GM19438 (cell line): ENCODE measurements around the gene NFX1.
"Not testable (repeated sequence)": the region's sequence is repeated elsewhere in the genome, so short reads cannot be mapped to it uniquely, and the experiment has no call there.

Experiments used
- ATAC-seq: cut with Tn5 transposase; IDR thresholded peaks from one replicate; pipeline ENCODE4 v1.9.1; 2021; ENCODE audit warnings: low read depth; ENCODE audit not compliant: unreplicated experiment

NFX1 gene

GRCh38 chr9:33306037-33306436 lies 15.7 kb downstream of the NFX1 start:
- no peak for ATAC-seq

GRCh38 chr9:33307067-33307466 lies 16.8 kb downstream of the NFX1 start:
- ATAC-seq = no peak

GRCh38 chr9:33309903-33310302 lies 19.6 kb downstream of the NFX1 start:
- ATAC-seq = no peak

GRCh38 chr9:33310748-33311147 lies 20.4 kb downstream of the NFX1 start:
- ATAC-seq = no peak

GRCh38 chr9:33311953-33312352 lies 21.6 kb downstream of the NFX1 start:
- ATAC-seq = no peak

GRCh38 chr9:33315371-33315770 lies 25.1 kb downstream of the NFX1 start:
- no peak for ATAC-seq

GRCh38 chr9:33317136-33317535 lies 26.8 kb downstream of the NFX1 start:
- ATAC-seq = not testable (repeated sequence)

- no peak for ATAC-seq
These were observed 27.9 kb downstream of the NFX1 start for GRCh38 chr9:33318225-33318624.

- ATAC-seq = no peak
These were observed 28.5 kb downstream of the NFX1 start for GRCh38 chr9:33318781-33319180.

GRCh38 chr9:33320230-33320567 lies 29.9 kb downstream of the NFX1 start:
- ATAC-seq = no peak

GRCh38 chr9:33320568-33321261 lies 30.4 kb downstream of the NFX1 start:
- ATAC-seq = no peak

GRCh38 chr9:33329117-33329563 lies 38.8 kb downstream of the NFX1 start:
- no peak for ATAC-seq

GRCh38 chr9:33329979-33330378 lies 39.7 kb downstream of the NFX1 start:
- ATAC-seq = no peak

- no peak for ATAC-seq
These were observed 41.1 kb downstream of the NFX1 start for GRCh38 chr9:33331377-33331891.

- no peak for ATAC-seq
These were observed 41.7 kb downstream of the NFX1 start for GRCh38 chr9:33332011-33332410.

- ATAC-seq = not testable (repeated sequence)
These were observed 42.6 kb downstream of the NFX1 start for GRCh38 chr9:33332956-33333355.

GRCh38 chr9:33340186-33340585 lies 49.9 kb downstream of the NFX1 start:
- no peak for ATAC-seq

- no peak for ATAC-seq
These were observed 50.9 kb downstream of the NFX1 start for GRCh38 chr9:33341182-33341581.

GRCh38 chr9:33344145-33344544 lies 53.8 kb downstream of the NFX1 start:
- no peak for ATAC-seq

- ATAC-seq = no peak
These were observed 56.2 kb downstream of the NFX1 start for GRCh38 chr9:33346564-33346963.

GRCh38 chr9:33348998-33349397 lies 58.7 kb downstream of the NFX1 start:
- ATAC-seq = no peak

GRCh38 chr9:33349743-33350142 lies 59.4 kb downstream of the NFX1 start:
- no peak for ATAC-seq

GRCh38 chr9:33350310-33350709 lies 60.0 kb downstream of the NFX1 start:
- ATAC-seq = no peak
